ENCODE results near the gene TBP.

Gene TBP

GRCh38 chr6:170510631-170511030 lies 43.5 kb upstream of the TBP start:
- H3K4me3 ChIP-seq (replicated peaks in 1 of 2; ENCODE audit: low read depth in 2 of 2, low read length in 2 of 2), result no peak overlapping the region
- no peak for DNase-seq (ENCODE audit: low read depth in 2 of 2)
- TF ChIP-seq CTCF (IDR thresholded peaks at IDR 0.05; ENCODE audit: low read depth, low read length), result no peak

GRCh38 chr6:170512249-170512648 lies 41.9 kb upstream of the TBP start:
- DNase-seq (ENCODE audit: low read depth in 2 of 2), result no peak
- H3K4me3 ChIP-seq (replicated peaks in 1 of 2; ENCODE audit: low read depth in 2 of 2, low read length in 2 of 2), result no peak overlapping the region
- TF ChIP-seq CTCF (IDR thresholded peaks at IDR 0.05; ENCODE audit: low read depth, low read length), result no peak

GRCh38 chr6:170514908-170515307 lies 39.3 kb upstream of the TBP start:
- TF ChIP-seq CTCF (IDR thresholded peaks at IDR 0.05; ENCODE audit: low read depth, low read length), result no peak
- H3K4me3 ChIP-seq (replicated peaks in 1 of 2; ENCODE audit: low read depth in 2 of 2, low read length in 2 of 2), result no peak overlapping the region
- DNase-seq (ENCODE audit: low read depth in 2 of 2), result no peak

GRCh38 chr6:170516783-170517616 lies 37.2 kb upstream of the TBP start:
- peak; percentile 83 for DNase-seq (ENCODE audit: low read depth in 2 of 2)
- H3K4me3 ChIP-seq (replicated peaks in 1 of 2; ENCODE audit: low read depth in 2 of 2, low read length in 2 of 2), result no peak overlapping the region
- TF ChIP-seq CTCF (IDR thresholded peaks at IDR 0.05; ENCODE audit: low read depth, low read length), result peak; percentile 89

- H3K4me3 ChIP-seq (replicated peaks in 1 of 2; ENCODE audit: low read depth in 2 of 2, low read length in 2 of 2), result no peak overlapping the region
- TF ChIP-seq CTCF (IDR thresholded peaks at IDR 0.05; ENCODE audit: low read depth, low read length), result peak; percentile 27
- DNase-seq (ENCODE audit: low read depth in 2 of 2), result peak; percentile 18 to 24
These were observed 31.5 kb upstream of the TBP start for GRCh38 chr6:170522565-170523183.

- H3K4me3 ChIP-seq (replicated peaks in 1 of 2; ENCODE audit: low read depth in 2 of 2, low read length in 2 of 2), result no peak overlapping the region
- DNase-seq (ENCODE audit: low read depth in 2 of 2), result no peak
- no peak for TF ChIP-seq CTCF (IDR thresholded peaks at IDR 0.05; ENCODE audit: low read depth, low read length)
These were observed 30.7 kb upstream of the TBP start for GRCh38 chr6:170523256-170524171.
